BE2C (cell line): Measurements from ENCODE around the gene PCDH12. TPM values are rescaled to one million over a fixed set of nuclear protein-coding genes. Genes with fewer than 3 reads are reported as not detected.

Experiments
- DNase-seq: peaks from one replicate; pipeline ENCODE4 v3.0.0-alpha.2; 2020
- H3K27me3 ChIP-seq: fragments of 250-450 bp; sonication (Bioruptor Pico); 2 replicates; pipeline ENCODE4 v1.5.1; 2020; ENCODE audit warnings: mild to moderate bottlenecking
- H3K36me3 ChIP-seq: fragments of 250-450 bp; sonication (Bioruptor Pico); 2 replicates; pipeline ENCODE4 v1.5.1; 2020; ENCODE audit warnings: mild to moderate bottlenecking
- H3K4me1 ChIP-seq: fragments of 250-450 bp; sonication (Bioruptor Pico); 2 replicates; pipeline ENCODE4 v1.5.1; 2020
- H3K4me3 ChIP-seq: 2 replicates; pipeline ENCODE4 v1.5.1; 2011; ENCODE audit warnings: low read depth, low read length
- H3K9me3 ChIP-seq: fragments of 250-450 bp; sonication (Bioruptor Pico); 2 replicates; pipeline ENCODE4 v1.5.1; 2020
- polyA plus RNA-seq: library from polyadenylated mRNA; unstranded; fragments of >200 nt; gene quantifications from one replicate; pipeline ENCODE4 v1.2.1, GENCODE V29; 2012; ENCODE audit warnings: low read depth, missing spikeins; ENCODE audit not compliant: insufficient read length, insufficient read depth
- TF ChIP-seq, protein P1 (sequence below): IDR thresholded peaks from 2 replicates; pipeline ENCODE4 v1.5.1; 2012; ENCODE audit warnings: mild to moderate bottlenecking, low read depth, low read length

PCDH12 gene
- polyA plus RNA-seq = 2.4 TPM

DNA sequence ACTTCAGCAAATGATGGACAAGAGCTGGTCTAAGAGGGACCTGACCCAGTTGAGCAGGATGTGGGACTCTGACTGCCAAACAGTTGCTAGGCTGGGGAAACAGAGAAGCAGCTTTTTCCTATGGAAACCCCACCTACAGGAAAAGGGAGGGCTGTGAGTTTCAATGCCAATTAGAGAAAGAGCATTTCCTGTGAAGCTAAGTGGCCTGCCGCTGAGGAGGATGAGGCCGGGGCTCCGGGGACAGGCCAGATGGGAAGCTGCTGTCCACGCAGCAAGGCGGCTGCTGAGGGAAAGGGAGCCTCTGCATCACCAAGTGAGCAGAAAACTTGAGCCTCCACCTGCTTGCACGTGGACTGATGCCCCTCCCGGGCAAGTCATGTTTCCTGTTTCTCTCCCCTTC is at the start of gene PCDH12:
Gene PCDH12, minus strand, starts transcription at position 90 of the 400 bp plus-strand sequence. CDS start 351 bp downstream, outside the sequence.
- TF ChIP-seq, protein P1, sequence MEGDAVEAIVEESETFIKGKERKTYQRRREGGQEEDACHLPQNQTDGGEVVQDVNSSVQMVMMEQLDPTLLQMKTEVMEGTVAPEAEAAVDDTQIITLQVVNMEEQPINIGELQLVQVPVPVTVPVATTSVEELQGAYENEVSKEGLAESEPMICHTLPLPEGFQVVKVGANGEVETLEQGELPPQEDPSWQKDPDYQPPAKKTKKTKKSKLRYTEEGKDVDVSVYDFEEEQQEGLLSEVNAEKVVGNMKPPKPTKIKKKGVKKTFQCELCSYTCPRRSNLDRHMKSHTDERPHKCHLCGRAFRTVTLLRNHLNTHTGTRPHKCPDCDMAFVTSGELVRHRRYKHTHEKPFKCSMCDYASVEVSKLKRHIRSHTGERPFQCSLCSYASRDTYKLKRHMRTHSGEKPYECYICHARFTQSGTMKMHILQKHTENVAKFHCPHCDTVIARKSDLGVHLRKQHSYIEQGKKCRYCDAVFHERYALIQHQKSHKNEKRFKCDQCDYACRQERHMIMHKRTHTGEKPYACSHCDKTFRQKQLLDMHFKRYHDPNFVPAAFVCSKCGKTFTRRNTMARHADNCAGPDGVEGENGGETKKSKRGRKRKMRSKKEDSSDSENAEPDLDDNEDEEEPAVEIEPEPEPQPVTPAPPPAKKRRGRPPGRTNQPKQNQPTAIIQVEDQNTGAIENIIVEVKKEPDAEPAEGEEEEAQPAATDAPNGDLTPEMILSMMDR = no peak

DNA sequence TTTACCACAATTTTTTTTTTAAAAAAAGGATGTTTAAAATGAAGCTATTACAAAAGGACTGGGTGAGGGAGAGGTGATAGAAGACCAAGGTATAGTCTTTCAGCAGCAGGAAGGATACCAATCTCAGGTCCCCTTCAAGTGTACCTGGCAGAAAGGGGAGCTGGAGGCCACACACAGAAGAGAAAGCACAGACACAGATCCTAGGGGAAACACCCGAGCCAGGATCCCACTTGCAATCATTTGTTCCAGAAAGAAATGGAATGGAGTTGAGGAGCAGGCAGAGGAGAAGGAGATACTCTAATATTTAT is 49.2 kb upstream of the PCDH12 start:
- no peak overlapping the region for H3K4me3 ChIP-seq
- H3K27me3 ChIP-seq = no peaks in the 10 kb centered on the region
- H3K9me3 ChIP-seq = no peaks in the 10 kb centered on the region
- H3K36me3 ChIP-seq = peaks cover 52% of the 10 kb centered on the region
- no peak for DNase-seq
- H3K4me1 ChIP-seq = peaks cover 5% of the 10 kb centered on the region
- TF ChIP-seq, protein P1 = no peak

More for the DNA sequence above, at the start of gene PCDH12:
- no peak within 1 kb of the TSS for H3K4me3 ChIP-seq
- H3K27me3 ChIP-seq = no peaks in the 10 kb centered on the region
- H3K36me3 ChIP-seq = no peaks in the 10 kb centered on the region
- no peaks in the 10 kb centered on the region for H3K9me3 ChIP-seq
- peaks cover 11% of the 10 kb centered on the region for H3K4me1 ChIP-seq
- peak; percentile 52 for DNase-seq

DNA sequence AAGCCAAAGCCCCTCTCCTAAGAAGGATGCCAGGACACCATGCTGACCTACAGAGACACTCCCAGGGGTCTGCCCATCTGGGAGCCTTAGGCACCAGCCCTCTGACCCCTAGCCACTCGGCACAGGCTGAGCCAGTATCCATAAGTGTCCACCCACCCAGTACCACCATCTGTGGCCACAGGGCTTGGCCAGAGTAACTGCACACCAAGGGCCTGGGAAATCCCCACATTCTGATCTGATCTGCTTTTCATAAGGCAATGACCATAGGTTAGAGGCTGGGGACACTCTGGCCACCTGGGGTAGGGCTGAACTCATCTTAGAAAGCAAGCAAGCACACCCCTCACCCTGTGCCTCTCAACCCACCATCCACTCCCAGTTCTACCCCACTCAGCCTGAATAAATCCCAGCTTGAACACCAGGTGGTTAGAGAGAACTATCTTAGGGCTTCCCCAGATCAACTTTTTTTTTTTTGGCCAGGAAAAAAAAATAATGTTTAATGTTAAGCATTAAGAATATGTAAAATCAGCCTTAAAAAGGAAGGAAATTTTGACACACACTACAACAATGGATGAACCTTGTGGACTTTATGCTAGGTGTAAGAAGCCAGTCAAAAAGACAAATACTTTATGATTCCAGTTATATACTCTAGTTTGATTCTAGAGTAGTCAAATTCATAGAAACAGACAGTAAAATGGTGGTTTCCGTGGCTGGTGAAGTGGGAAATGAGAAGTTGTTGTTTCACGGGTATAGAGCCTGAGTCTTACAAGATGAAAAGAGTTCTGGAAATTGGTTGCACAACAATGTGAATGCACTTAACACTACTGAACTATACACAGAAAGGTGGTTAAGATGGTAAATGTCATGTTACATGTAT is 48.6 kb upstream of the PCDH12 start:
- Histone ChIP-seq H3K9me3 (no peaks in the 10 kb centered on the region), H3K27me3 (no peaks in the 10 kb centered on the region), H3K4me1 (peaks cover 5% of the 10 kb centered on the region), H3K36me3 (peaks cover 55% of the 10 kb centered on the region), H3K4me3 (no peak overlapping the region)
- TF ChIP-seq, protein P1 = no peak
- DNase-seq = no peak

DNA sequence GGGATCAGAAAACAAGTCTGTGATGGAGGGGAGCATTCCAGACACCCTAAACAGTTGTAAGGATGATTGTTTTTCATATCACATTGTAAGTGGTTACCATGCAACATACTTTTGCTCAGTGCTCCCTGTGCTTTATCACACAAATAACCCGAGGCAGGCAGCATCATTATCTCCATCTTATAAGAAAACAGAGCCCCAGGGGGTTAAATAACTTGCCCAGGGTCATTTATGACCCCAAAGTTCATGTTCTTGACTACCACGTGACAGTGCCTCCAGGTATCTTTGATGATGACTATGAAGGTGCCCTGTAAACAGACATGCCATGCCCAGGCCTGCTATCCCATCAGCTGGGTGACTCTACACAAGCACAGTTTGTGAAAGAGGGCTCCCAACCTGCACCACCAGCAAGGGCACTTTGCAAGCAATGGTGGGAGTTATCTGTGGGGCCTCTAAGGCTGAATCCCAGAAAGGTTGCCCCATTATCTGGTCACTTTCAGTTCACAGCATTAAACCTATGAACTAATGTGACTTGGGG is 45.3 kb upstream of the PCDH12 start:
- no peaks in the 10 kb centered on the region for H3K27me3 ChIP-seq
- TF ChIP-seq, protein P1 = no peak
- H3K9me3 ChIP-seq = no peaks in the 10 kb centered on the region
- peaks cover 69% of the 10 kb centered on the region for H3K36me3 ChIP-seq
- H3K4me1 ChIP-seq = peaks cover 5% of the 10 kb centered on the region; the same call in 1 of the 2 replicates
- no peak overlapping the region for H3K4me3 ChIP-seq
- DNase-seq = no peak

DNA sequence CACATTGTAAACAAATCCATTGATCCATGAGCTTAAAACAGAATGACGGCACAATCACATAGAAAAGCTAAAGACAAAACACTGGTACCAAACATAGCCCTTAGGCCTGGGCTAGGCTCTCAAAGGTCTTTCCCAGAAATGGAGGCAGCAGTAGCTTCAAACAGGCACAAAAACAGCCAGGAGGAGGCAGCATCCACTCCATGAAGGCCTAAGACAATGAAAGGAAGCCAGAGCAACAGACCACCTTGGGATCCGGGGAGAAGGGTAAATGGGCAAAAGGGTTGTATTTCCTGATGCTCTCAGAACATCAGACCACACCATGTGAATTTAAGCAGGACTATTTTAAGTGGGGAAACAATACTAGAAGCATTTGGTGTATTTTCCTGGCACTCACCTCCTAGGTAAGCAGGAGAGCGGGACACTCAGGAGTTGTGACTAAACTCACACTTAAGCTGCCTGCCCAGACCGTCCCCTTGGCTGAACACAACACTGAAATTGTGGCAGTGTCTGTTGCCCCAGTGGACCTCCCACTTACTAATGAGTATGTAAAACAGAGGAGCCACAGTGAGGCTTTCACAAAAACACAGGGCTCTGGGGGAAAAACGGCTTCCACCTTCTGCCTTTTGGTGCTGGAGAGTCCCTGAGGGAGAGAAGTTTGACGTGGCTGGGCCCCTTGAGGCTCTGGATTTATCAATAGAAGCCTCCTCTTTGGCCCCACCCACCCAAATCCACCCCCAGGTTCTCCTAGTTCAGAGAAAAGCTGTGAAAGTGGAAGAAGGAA is 42.9 kb upstream of the PCDH12 start:
- peak; percentile 43 for DNase-seq

More for the DNA sequence above, 42.9 kb upstream of the PCDH12 start:
- no peaks in the 10 kb centered on the region for H3K9me3 ChIP-seq
- H3K36me3 ChIP-seq = peaks cover 60% of the 10 kb centered on the region
- no peaks in the 10 kb centered on the region for H3K27me3 ChIP-seq
- peaks cover 5% of the 10 kb centered on the region; the same call in 1 of the 2 replicates for H3K4me1 ChIP-seq
- no peak overlapping the region for H3K4me3 ChIP-seq
- TF ChIP-seq, protein P1 = peak; percentile 72
